RKO (cell line): ENCODE data around the gene FAM135A.

ENCODE experiments used
- DNase-seq: peaks from one replicate; pipeline ENCODE4 v3.0.0-alpha.2; 2016; ENCODE audit warnings: low spot score

Gene FAM135A

DNA sequence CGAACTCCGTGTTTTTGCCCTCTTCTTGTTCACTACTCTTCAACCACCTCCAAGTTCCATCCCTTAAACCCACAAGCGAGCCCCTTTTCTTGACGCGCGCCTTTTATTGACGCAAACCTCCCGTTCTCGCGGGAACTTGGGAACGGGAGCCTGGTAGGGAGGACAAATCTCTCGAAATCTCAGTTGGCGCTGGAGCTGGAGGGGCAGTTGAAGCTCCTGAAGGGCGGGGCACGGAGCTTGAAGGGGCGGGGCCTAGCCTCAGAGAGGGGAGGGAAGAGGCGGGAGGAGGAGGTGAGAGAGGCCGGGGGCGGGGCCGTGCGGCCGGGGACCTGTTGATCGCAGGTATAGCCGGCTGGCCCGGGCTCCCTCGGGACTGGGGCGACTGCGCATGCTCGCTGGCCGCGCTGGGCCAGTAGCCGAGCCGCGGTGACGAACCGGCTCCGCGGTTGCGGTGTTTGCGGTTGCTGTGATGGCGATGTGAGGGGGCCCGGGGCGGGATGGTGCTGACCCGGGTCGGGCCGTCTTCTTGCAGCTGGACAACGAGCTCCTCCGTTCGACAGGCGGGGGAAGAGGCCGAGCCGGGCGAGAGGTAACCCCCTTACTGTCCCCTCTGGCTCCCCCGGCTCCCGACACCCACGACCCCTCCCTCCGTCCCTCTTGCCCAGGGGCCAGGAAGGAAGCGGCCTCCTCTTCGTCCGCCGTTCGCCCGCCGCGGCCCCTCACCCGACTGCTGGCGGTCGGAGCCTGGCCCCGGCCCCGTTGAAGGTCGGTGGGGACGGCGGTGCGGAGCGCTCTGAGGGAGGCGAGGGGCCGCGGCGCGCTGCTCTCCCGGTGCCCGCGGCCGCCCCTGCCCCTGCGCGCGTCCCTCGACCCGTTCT is at the start of gene FAM135A:
FAM135A (plus strand) TSS at position 395 of the 878 bp plus-strand sequence. CDS start 14,835 bp downstream, outside the sequence.
- DNase-seq, result no peak

DNA sequence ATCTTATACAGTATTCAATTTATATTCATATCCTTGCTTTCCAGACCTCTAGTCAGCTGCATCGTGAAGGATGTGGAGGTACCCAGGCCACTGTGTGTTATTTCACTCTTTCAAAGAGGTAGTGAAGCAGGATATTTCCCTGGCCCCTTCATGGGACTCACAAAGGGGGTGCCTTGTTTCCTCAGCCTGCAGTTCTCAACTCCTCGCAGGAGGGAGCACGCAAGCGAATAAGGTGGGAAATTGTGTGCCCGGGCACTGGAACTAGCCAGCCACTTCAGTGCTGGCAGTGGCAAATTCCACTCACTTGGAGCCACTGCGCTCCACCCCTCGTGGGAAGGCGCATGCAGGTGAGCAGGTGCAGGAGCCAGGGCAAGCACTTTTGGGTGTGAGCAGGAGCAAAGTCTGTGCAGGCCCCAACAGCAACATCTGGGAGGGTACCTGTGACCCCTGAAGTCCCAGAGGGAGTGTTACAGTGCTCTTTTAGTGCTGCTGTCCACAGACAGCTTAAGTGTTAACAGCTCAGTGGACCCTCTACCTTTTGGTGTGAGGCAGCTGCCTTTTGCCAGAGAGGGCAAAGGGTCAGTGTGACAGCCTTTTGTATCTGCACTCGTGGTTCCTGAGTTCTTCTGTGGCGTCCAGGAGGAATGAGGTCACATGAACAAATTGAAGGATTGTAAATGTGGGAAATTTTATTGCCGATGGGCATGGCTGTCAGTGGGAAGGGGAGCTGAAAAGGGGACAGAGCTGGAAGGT is 49.4 kb upstream of the FAM135A start:
- DNase-seq, result no peak

DNA sequence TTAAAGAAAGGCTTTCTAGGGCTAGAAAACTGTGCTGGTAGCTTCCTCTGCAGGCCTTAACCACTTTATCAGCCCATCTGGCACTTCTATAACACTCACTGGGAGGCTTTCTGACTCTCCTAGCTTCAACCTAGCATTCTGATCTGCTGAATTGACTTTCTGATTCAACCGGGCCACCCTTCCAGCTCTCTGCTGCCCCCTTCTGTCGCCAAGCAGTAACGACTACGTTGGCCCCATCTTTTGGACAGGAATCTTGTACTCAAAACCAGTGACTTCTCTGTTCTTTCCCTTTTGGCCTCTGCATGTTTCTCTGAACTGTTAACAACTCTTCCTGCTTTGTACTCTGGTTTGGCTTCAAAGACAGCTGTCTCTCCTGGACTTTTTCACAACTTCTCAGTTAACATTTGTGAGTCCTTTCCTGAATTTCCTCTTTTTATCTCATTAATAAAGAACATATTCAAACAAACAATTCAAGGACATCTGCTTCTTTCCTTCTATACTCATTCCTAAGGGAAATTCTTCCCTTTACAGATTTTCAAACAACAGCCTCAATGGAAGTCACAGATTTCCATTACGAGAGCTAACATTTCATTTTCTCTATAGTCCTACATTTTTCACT is 43.9 kb upstream of the FAM135A start:
- DNase-seq, result peak; percentile 80

DNA sequence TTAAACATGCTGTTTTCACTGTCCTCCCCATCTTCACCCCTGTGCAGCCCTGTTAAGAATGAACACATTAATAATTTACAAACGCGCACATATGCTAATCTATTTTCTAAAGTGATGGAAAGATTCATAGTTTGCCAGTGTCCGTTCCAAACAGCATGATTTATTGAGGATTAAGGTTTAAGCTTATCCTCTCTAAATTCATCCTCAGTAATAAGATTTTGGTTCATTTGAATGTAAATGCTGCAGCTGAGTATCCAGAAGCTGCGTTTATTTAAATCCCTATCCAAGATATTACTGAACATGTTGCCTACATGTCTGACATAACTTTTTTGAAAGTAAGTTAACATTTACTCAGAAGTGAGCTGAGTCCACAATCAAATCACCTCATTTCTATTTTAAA is 42.8 kb upstream of the FAM135A start:
- no peak for DNase-seq

DNA sequence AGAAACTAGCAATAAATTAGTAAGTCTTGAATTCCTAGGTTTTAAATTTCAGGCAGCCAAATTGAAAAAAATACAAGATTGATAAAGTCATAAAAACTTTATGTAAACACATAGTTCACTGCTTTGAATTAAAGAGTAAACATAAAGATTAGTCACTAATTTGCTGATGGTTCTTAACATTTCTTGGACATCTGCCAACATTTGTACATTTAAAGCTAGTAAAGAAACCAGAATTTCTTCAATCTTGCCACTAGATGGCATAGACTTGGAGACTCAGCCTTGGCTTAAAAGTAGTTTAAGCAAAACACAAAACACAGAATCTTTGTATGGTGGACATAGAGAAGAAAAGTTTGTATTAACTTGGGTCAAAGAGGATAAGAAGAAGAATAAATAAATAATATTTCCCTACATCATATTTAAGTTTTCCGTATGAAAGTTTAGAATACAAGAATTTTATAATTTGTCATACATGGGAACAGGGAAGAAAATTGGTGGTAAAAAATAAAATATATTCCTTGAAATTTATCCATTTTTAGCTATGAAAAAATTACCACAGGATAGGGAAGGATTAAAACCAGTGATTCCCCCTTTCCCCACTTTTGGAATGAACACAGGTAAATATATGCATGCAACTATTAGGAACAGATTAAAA is 41.7 kb upstream of the FAM135A start:
- peak; percentile 88 for DNase-seq

DNA sequence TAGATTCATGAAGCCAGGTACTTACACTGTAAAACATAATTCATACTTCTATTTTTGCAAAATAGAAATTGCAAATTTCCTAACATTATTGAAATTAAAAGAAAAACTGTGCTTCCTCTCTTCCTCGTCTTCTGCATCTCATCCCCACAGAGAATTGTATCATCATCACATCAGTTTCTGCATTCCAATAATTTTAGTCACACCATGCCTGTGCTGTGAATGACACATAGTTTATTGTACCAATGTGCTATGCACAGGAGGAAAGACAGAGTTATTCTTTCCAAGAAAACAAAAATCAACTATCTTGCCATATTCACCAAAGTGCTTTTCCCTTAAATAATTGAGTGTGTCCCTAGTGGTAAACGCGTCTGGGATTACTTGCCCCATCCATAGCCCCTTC is 38.1 kb upstream of the FAM135A start:
- peak; percentile 46 for DNase-seq

DNA sequence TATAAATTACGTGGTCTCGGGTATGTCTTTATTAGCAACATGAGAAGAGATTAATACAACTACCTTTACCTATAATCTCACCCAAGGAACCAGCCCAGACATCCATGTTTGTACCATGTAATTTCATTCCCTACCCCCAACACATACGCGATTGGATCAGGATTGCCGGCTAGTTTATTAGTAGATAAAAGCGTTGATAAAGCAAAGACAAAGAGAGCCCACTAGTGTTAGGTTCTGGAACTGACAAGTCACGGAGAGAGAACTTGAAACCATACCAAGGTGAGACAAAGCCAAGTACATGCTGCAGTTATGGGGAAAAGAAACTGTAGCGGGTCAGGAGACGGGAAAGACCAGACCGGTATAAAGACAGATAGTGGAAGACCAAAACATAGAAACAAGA is 37.4 kb upstream of the FAM135A start:
- no peak for DNase-seq

DNA sequence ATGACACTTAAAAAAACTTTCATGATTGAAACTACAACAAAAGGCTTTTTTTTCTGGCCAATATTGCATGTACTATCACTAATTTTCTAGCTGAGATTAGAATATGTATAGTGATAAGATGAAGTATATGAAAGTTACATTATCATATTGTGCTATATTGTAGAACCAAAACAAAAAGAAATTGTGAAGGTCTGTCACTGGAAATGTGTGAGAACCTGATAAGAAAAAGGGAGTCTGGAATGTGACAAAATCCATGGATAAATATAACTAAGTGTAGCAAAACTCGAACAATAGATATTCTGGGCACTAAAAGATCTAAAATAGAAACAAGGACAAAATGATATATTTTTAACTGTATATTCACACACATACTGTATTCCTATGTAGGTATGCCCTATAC is 36.7 kb upstream of the FAM135A start:
- no peak for DNase-seq

DNA sequence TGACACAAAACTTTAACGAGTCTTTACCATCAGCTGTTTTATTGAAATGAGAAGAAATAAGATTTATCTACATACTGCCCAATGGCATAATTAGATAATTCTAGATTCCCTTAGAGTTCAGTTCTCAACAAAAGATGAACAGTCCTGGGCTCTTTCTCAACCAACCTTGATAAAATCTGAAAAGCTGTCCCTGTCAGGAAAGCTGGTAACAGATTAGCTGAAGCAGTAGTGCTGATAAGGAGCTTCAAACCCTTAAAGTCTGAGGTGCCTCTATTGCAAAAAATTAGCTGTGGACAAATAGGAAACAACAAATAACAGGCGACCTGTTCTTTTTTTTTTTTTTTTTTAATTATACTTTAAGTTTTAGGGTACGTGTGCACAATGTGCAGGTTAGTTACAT is 35.9 kb upstream of the FAM135A start:
- DNase-seq, result no peak

DNA sequence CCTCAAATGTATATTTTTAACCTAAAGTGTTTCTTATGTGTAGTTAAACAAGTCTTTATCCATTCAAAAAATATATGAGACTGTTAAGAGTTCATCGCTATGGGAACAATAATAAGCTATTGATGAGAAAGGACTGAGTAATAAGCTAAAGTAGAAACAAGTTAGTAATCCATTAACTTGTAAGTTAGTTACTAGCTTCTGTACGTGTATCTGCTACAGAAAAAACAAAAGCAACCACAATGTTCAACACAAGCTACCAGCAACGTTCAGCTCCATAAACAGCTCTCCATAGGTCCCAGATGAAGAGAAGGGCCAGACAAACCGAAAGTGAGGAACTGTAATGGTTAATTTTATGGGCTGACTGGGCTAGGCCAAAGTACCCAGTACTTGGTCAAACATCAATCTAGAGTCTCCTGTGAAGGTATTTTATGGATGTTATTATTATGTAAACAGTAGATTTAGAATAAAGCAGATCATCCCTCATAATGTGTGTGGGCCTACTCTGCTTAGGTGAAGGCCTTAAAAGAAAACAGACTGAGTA is 33.8 kb upstream of the FAM135A start:
- DNase-seq, result no peak

DNA sequence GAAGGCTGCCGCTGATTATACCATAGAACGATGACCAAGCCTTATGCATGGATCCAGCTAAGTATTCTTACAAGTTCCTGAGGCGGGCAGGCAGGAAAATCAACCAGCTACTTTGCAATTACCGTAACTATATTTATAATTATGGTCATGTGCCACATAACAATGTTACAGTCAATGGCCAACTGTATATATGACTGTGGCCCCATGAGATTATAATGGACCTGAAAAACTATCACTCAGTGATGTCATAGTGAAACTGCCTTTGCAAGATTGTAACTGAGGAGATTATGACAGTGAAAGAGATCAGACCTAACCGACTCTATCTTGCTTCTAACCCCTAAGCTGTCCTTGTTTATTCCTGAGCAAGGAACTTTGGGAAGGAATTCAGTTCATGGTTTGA is 33.1 kb upstream of the FAM135A start:
- DNase-seq, result no peak

DNA sequence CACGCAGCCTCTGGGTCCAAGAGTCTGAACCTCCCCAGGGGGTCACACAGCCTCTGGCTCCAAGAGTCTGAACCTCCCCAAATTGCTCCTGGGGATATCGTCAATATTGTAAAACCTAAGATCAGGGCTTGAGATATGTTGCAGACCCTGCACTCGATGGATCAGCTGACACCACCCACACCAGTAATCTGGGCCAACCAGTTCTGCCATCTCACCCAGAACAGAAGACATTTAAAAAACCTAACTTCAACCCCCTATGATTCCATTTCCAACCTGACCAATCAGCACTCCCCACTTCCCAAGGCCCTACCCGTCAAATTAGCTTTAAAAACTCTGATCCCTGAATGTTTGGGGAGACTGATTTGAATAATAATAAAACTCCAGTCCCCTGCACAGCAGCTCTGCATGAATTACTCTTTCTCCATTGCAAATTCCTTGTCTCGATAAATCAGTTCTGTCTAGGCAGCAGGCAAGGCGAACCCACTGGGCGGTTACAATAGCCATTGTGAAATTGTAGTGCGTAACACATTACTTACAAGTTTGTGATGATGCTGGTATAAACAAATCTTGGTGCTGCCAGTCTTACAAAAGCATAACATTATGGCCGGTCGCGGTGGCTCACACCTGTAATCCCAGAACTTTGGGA is 32.4 kb upstream of the FAM135A start:
- DNase-seq, result no peak

DNA sequence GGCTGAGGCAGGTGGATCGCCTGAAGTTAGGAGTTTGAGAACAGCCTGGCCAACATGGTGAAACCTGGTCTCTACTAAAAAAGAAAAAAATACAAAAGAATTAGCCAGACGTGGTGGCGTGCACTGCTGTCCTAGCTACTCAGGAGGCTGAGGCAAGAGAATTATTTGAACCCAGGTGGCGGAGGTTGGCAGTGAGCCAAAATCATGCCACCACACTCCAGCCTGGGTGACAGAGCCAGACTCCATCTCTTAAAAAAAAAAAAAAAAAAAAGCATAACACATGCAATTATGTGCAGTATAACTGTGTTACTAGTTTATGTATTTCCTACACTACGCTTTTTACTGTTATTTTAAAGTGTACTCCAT is 31.9 kb upstream of the FAM135A start:
- DNase-seq, result no peak

DNA sequence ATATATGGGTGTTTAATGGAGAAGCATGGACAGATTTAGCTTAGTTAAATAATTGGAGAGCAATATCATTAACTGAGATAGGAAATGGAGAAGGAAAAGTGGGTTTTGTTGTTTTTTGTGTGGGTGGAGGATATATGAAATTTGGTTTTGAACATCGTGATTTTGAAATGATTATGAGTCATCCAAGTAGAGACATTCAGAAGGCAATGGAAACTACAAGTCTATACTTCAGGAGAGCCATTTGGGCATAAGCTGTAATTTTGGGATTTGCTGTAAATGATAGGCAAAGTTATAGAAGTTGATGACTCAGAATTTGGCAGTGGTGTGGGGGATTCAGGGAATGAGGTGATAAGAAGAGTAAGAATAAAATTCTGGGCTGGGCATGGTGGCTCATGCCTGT is 27.4 kb upstream of the FAM135A start:
- no peak for DNase-seq

DNA sequence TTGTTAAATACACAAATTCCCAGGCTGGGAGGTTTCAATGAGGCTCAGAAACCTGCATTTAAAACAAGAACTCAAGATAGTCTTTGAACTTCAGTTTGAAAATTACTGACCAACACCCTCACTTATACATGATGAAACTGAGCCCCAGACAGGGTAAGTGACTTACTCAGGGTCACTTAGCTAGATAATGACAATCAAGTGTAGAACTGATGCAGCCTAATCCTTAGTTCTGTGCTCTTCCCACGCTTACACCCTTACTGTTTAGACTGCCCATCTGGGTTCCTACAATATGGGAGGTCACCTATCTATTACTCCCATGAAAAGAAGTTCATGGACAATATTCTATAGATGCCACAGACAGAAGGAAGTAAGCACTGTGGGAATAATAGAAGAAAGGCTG is 24.5 kb upstream of the FAM135A start:
- no peak for DNase-seq

DNA sequence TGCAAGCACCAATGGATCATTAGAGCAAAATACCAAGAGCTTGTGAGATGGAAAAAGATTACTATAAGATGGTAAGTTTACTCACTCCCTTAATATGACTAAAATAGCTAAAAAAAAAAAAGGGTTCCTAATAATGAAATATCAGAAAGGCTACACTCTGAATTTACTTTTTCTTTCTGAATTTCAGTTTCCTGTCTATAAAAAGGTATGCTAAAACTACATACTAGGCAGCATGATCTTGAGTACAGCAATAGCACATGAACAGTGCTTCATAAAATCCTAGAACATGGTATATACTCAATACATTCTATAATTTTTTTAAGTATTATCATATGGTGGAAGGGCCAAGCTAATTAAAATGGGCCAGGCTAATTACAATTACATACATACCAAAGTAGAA is 24.0 kb upstream of the FAM135A start:
- no peak for DNase-seq

DNA sequence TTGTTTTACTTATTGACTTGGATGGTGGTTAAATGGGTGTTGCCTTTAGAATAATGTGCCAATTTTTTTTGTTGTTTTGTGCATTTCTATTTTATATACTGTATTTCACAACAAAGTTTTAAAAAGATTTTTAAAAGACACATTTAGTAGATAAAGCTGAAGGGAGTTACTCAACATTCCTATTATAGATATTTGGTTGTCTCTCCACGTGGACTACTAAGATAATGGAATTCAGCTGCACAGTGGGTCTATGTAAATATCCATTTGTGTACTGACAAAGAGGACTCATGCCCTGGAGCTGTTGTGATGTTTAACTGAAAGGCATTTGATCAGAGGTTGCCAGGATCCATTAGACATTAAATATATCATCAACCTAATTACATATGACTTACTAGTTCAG is 23.2 kb upstream of the FAM135A start:
- no peak for DNase-seq

DNA sequence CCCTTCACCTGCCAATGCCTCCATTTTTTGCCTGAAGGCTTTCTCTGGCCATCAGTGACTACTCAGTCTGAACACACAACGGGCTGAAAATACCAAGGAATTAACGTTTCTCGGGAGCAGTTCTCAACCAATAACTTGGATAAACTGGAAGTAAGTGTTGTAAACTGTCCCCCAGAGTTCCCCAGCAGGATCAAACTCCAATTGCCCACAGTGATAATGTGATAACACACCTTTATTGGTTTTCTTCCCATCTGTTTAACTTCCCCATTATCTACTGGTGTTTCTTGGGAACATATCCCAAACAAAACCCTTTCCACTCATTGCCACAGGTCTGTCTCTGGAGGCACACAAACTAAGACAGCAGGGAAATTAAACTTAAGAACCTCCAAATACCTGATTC is 21.8 kb upstream of the FAM135A start:
- DNase-seq, result no peak

DNA sequence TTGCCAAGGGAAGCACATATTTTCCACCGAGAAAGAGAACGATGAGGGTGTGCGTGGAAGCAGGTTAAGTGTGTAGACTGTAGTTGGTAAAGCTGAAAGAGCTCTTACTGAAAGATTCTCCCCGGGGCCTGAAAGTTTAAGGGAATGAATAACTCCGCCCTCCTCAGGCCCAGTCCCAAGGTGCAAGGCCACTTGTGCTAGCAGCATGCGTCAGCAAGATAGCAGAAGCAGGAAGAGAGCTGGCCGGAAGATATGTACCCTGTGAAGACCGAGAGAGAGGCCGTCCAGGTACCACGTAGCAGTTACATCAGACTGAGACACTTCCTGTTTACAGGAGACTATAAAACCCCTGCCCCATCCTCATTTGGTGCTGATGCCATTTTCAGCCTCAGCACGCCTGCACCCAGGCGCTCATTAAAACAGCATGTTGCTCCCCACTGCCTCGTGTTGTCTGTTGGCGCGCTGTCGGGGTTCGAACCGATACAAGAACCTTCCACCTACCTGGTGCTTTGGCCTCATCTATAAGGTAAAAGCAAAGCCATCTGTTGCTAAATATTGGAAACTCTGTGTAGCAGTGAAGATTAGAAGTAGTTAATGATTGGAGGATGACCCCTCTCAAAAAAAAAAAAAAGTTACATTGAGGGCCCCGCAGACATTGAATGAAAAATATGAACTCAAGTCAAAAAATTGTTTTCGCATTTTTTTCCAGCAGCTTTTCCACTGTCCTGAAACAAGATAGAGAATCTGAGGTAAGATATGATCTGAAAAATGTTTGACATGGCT is 18.6 kb upstream of the FAM135A start:
- no peak for DNase-seq

DNA sequence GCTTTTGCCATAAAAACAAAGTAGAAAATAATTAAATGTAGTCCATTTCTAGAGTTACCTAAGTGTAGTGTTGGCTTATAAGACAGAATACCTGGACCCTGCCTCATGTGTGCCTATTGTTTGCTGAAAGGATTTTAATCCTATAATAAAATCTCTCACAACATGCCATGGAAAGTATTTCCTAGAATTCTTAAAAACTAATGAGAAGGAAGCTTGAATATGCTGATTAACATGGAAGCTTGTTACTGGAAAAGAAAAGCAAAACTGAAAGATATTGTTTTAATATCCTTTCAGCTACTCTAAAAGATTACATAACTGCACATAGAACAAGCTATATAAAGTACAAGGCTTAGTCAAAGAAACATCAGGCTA is 18.0 kb upstream of the FAM135A start:
- DNase-seq, result no peak

DNA sequence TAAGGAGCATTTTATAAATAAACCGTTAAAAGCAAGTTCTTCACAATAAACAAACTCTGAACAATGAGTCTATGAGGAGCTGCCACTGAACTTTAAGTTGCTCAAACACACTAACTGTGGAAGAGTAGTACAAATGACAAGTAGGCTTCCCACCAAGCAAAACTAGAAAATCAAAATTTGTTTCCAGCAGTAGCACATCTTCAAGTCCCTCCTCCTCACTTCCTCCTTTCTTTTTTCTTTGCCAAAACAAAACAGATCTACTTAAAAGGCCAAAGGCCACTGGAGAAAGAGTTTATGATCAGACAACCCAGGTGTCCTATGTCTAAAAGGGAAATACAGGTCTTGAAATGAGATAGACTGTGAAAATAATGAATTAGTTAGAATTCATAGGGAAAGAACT is 17.1 kb upstream of the FAM135A start:
- no peak for DNase-seq
